GM12878 (cell line): Measurements from ENCODE around the gene ACYP2. TPM values are rescaled to one million over a fixed set of nuclear protein-coding genes. Genes with fewer than 3 reads are reported as not detected.

Experiments
- ATAC-seq: fragments of 200-7000 bp; cut with Tn5 transposase; 3 replicates; pipeline ENCODE4 v1.9.1; 2020; ENCODE audit warnings: mild to moderate bottlenecking, moderate library complexity
- BruUV-seq: library from RNA; stranded (reverse); fragments of 400-500 nt; replicated peaks from 2 replicates; lab custom pipeline; 2021; lab: Mats Ljungman, UMichigan
- CTCF ChIA-PET: fragments of 300-600 bp; sonication (Branson Sonifier 250); formaldehyde crosslinking; extraction: SDS; loops from one replicate; lab custom pipeline; 2021; ENCODE audit warnings: inconsistent platforms; lab: Yijun Ruan, JAX
- POLR2A ChIA-PET: fragments of 350-600 bp; formaldehyde crosslinking; extraction: SDS; loops from one replicate; lab custom pipeline; 2021; ENCODE audit warnings: inconsistent platforms; lab: Charles Lee
- RAD21 ChIA-PET: fragments of 300-600 bp; sonication (Branson Sonifier 250); formaldehyde crosslinking; loops from one replicate; lab custom pipeline; 2023; ENCODE audit warnings: antibody characterized with exemption; ENCODE audit not compliant: unreplicated experiment; lab: Charles Lee
- SMC1A ChIA-PET: fragments of 300-600 bp; sonication (Branson Sonifier 250); formaldehyde crosslinking; loops from one replicate; lab custom pipeline; 2023; ENCODE audit not compliant: unreplicated experiment, uncharacterized antibody; lab: Charles Lee
- DNase-seq: peaks from one replicate; pipeline ENCODE4 v3.0.0-alpha.2; 2011; ENCODE audit warnings: low read depth, low spot score
- FAIRE-seq: peaks from 3 replicates; lab custom pipeline; 2011; peaks lifted over from hg19 to GRCh38; lab: Jason Lieb, UNC
- H2AFZ ChIP-seq: 2 replicates; pipeline ENCODE4 v1.6.0; 2011; ENCODE audit warnings: low read depth, low read length, control low read depth; ENCODE audit not compliant: control insufficient read depth
- H3K27ac ChIP-seq: 2 replicates; pipeline ENCODE4 v1.5.1; 2011; ENCODE audit warnings: control low read depth; ENCODE audit not compliant: control insufficient read depth, insufficient read depth
- H3K27me3 ChIP-seq, 2 experiments: replicated peaks in 1 of 2; 2 replicates each; pipeline versions ENCODE4 v1.6.0 to v1.6.1; 2011; ENCODE audit warnings: low read length in 1 of 2; ENCODE audit not compliant: control insufficient read depth in 2 of 2, insufficient read depth in 2 of 2
- H3K36me3 ChIP-seq, 2 experiments: 2 replicates each; pipeline ENCODE4 v1.5.1; 2011; ENCODE audit warnings: low read length in 1 of 2; ENCODE audit not compliant: control insufficient read depth in 2 of 2, insufficient read depth in 2 of 2
- H3K4me1 ChIP-seq: 2 replicates; pipeline ENCODE4 v1.6.1; 2011; ENCODE audit warnings: mild to moderate bottlenecking, low read length, moderate library complexity, mixed read lengths; ENCODE audit not compliant: control insufficient read depth, insufficient read depth
- H3K4me2 ChIP-seq: 2 replicates; pipeline ENCODE4 v1.6.0; 2011; ENCODE audit warnings: control low read depth; ENCODE audit not compliant: control insufficient read depth, insufficient read depth
- H3K4me3 ChIP-seq: fragments of 200-600 bp; sonication (generic); 2 replicates; pipeline ENCODE4 v1.5.1; 2016
- H3K79me2 ChIP-seq: 2 replicates; pipeline ENCODE4 v1.6.0; 2011; ENCODE audit warnings: low read length; ENCODE audit not compliant: control insufficient read depth, insufficient read depth
- H3K9ac ChIP-seq: 2 replicates; pipeline ENCODE4 v1.8.0; 2011; ENCODE audit warnings: low read length, control low read depth, mixed read lengths; ENCODE audit not compliant: control insufficient read depth, insufficient read depth
- H3K9me3 ChIP-seq: replicated peaks from 3 replicates; pipeline ENCODE4 v1.5.1; 2011; ENCODE audit warnings: mild to moderate bottlenecking, low read length; ENCODE audit not compliant: control insufficient read depth, insufficient read depth
- H4K20me1 ChIP-seq: 2 replicates; pipeline ENCODE4 v1.6.0; 2011; ENCODE audit not compliant: control insufficient read depth, insufficient read depth
- CBX3 ChIP-seq: fragments of 200-600 bp; sonication (generic); IDR thresholded peaks from 2 replicates; pipeline ENCODE4 v1.6.1; 2016; ENCODE audit warnings: low read depth, borderline replicate concordance
- CREB1 ChIP-seq: IDR thresholded peaks from 2 replicates; pipeline ENCODE4 v1.6.1; 2012; ENCODE audit warnings: low read depth, mild to moderate bottlenecking, inconsistent platforms
- MTA3 ChIP-seq: IDR thresholded peaks from 2 replicates; pipeline ENCODE4 v1.6.1; 2012; ENCODE audit warnings: low read length, inconsistent platforms, borderline replicate concordance
- NFXL1 ChIP-seq: fragments of 450-650 bp; IDR thresholded peaks from 2 replicates; pipeline ENCODE4 v1.6.1; 2017; ENCODE audit warnings: antibody characterized with exemption, mild to moderate bottlenecking, borderline replicate concordance
- NFYB ChIP-seq: IDR thresholded peaks from 2 replicates; pipeline ENCODE4 v1.6.1; 2011; ENCODE audit warnings: low read depth, mild to moderate bottlenecking, low read length, improper control_type of control experiment, moderate library complexity; ENCODE audit not compliant: insufficient read depth
- PML ChIP-seq: IDR thresholded peaks from 2 replicates; pipeline ENCODE4 v1.6.1; 2012; ENCODE audit warnings: low read length, inconsistent platforms
- POLR2A ChIP-seq: IDR thresholded peaks from 2 replicates; pipeline ENCODE4 v1.6.1; 2011; ENCODE audit warnings: low read depth, mild to moderate bottlenecking, low read length
- POLR2AphosphoS5 ChIP-seq: IDR thresholded peaks from 2 replicates; pipeline ENCODE4 v1.6.1; 2011; ENCODE audit warnings: mild to moderate bottlenecking, low read length, inconsistent platforms
- STAT1 ChIP-seq: fragments of 450-650 bp; conservative IDR thresholded peaks from 2 replicates; pipeline ENCODE4 v1.6.1; 2014; ENCODE audit warnings: antibody characterized with exemption, mild to moderate bottlenecking
- ZBTB40 ChIP-seq: fragments of 450-650 bp; IDR thresholded peaks from 2 replicates; pipeline ENCODE4 v1.6.1; 2016; ENCODE audit warnings: mild to moderate bottlenecking, moderate library complexity, borderline replicate concordance
- ZNF207 ChIP-seq: fragments of 450-650 bp; IDR thresholded peaks from 2 replicates; pipeline ENCODE4 v1.6.1; 2014; ENCODE audit warnings: antibody characterized with exemption, mild to moderate bottlenecking, borderline replicate concordance
- in situ Hi-C: fragments of 300-500 bp; cut with MboI; formaldehyde crosslinking; loops from 9 replicates; pipeline ENCODE4 v1.14.3; 2018; ENCODE audit warnings: mixed read lengths
- intact Hi-C: fragments of 100-400 bp; cut with micrococcal nuclease; formaldehyde crosslinking; loops from one replicate; pipeline ENCODE4 v1.14.2; 2022; ENCODE audit not compliant: unreplicated experiment
- polyA plus RNA-seq, 11 experiments: library from polyadenylated mRNA; depleted of rRNA in 4 of 11; unstranded in 6 of 11; stranded (reverse) in 5 of 11; fragments of >200 nt; fragmentation: Nextera tagmentation in 4 of 11; fragmentation: Illumina TruSeq in 1 of 11; extraction: Ambion mirVana in 4 of 11; extraction: Trizol in 1 of 11; gene quantifications; 1 replicate in 1 of 11; 2 replicates in 10 of 11; pipeline versions ENCODE4 v1.2.1 to v1.2.3, GENCODE V29; 2011 to 2016; ENCODE audit warnings: inconsistent platforms in 2 of 11, missing spikeins in 2 of 11, low read depth in 1 of 11
- total RNA-seq, 4 experiments: library from RNA; depleted of rRNA in 3 of 4; stranded (reverse); fragments of >200 nt in 3 of 4; fragmentation: Illumina TruSeq in 1 of 4; extraction: Trizol in 1 of 4; gene quantifications; 2 replicates each; pipeline versions ENCODE4 v1.2.1 to v1.2.3, GENCODE V29; 2013 to 2021
- TF ChIP-seq, protein P1 (sequence below): IDR thresholded peaks from 2 replicates; pipeline ENCODE4 v1.6.1; 2012; ENCODE audit warnings: low read depth, low read length, improper control_type of control experiment
- TF ChIP-seq, protein P2 (sequence below): fragments of 150-350 bp; IDR thresholded peaks from 2 replicates; pipeline ENCODE4 v1.6.1; 2014; ENCODE audit warnings: mild to moderate bottlenecking, low read depth, low read length

Gene ACYP2
- total and polyA plus RNA-seq, 10 of the 15 experiments (the other 5 are each of a cell fraction or from before 2014, with no cell fraction given), result 4.2 to 16.3 (median 9.0) TPM

DNA sequence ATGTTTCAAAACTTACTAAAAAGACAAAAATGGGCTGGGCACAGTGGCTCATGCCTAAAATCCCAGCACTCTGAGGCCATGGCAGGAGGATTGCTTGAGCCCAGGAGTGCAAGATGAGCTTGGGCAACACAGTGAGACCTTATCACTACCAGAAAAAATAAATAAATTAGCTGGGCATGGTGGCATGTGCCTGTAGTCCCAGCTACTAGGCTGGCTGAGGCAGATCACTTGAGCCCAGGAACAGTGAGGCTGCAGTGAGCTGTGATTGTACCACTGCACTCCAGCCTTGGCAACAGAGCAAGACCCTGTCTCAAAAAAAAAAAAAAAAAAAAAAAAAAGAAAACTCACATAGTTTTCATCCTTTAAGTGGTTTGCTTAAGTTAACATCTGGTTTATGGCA, 134.2 kb downstream of the ACYP2 start (continued):
- TF ChIP-seq MTA3 (no peak), STAT1 (no peak)
- TF ChIP-seq, protein P1, sequence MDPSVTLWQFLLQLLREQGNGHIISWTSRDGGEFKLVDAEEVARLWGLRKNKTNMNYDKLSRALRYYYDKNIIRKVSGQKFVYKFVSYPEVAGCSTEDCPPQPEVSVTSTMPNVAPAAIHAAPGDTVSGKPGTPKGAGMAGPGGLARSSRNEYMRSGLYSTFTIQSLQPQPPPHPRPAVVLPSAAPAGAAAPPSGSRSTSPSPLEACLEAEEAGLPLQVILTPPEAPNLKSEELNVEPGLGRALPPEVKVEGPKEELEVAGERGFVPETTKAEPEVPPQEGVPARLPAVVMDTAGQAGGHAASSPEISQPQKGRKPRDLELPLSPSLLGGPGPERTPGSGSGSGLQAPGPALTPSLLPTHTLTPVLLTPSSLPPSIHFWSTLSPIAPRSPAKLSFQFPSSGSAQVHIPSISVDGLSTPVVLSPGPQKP, result no peak

DNA sequence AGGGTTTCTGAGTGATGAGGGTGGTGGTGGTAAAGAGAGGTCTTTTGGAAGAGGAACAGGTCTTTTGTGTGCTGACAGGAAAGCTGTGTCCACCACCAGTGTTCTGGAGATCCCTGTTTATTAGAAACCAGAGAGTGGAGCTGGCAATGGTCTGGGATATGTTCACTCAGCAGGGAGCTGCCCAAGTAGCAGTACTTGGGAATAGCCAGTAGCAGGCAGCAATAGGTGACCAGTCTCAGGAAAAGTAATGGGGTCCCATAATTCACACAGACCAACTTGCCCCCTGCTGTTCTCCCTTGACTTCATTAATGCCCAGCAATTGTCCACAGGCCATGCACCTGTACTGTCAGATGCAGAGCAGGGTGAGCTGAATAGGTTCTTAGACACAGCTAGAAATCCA, 138.8 kb downstream of the ACYP2 start:
- no peak overlapping the region for H3K9ac ChIP-seq
- H3K4me3 ChIP-seq, result no peak overlapping the region
- no peak for ATAC-seq
- ChIA-PET CTCF (no interaction called here), POLR2A (no interaction called here), SMC1A (interaction anchor here (1.3 kb wide), 1 partner anchor 35 kb away, joined by 3 read pairs; no protein-coding TSS in a partner anchor), RAD21 (no interaction called here)
- TF ChIP-seq POLR2AphosphoS5, result no peak
- TF ChIP-seq ZNF207, result no peak
- TF ChIP-seq POLR2A, result no peak
- TF ChIP-seq, protein P2, sequence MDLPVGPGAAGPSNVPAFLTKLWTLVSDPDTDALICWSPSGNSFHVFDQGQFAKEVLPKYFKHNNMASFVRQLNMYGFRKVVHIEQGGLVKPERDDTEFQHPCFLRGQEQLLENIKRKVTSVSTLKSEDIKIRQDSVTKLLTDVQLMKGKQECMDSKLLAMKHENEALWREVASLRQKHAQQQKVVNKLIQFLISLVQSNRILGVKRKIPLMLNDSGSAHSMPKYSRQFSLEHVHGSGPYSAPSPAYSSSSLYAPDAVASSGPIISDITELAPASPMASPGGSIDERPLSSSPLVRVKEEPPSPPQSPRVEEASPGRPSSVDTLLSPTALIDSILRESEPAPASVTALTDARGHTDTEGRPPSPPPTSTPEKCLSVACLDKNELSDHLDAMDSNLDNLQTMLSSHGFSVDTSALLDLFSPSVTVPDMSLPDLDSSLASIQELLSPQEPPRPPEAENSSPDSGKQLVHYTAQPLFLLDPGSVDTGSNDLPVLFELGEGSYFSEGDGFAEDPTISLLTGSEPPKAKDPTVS, result no peak
- no peak for TF ChIP-seq ZBTB40
- TF ChIP-seq NFXL1, result no peak
- TF ChIP-seq PML, result no peak
- no peak for TF ChIP-seq NFYB
- TF ChIP-seq CREB1, result no peak
- TF ChIP-seq CBX3, result no peak
- no peaks in the 10 kb centered on the region for H3K36me3 ChIP-seq
- no peak for FAIRE-seq
- DNase-seq, result no peak
- no peak overlapping the region for H3K27ac ChIP-seq
- no peak overlapping the region for H3K4me2 ChIP-seq
- H3K27me3 ChIP-seq, result no peaks in the 10 kb centered on the region
- in situ Hi-C loops (no loop called here), intact Hi-C loops (no loop called here)
- H2AFZ ChIP-seq, result no peak overlapping the region
- no peaks in the 10 kb centered on the region; the same call in 2 of the 3 replicates for H3K9me3 ChIP-seq
- no peaks in the 10 kb centered on the region for H4K20me1 ChIP-seq
- H3K79me2 ChIP-seq, result no peaks in the 10 kb centered on the region
- H3K4me1 ChIP-seq, result peaks cover 2% of the 10 kb centered on the region
- BruUV-seq, result no TSS peak
